Activated CD8-positive, alpha-beta T cell treated with anti-CD3 and anti-CD28 coated beads for 36 hours (primary cell): ENCODE data around the gene TRPC4AP. TPM values are rescaled to one million over a fixed set of nuclear protein-coding genes. Genes with fewer than 3 reads are reported as not detected.

Experiments
- ATAC-seq: fragments of 200-7000 bp; cut with Tn5 transposase; one replicate; pipeline ENCODE4 v1.10.0; 2021; ENCODE audit warnings: mild to moderate bottlenecking, moderate library complexity
- CTCF ChIA-PET: fragments of 350-600 bp; sonication (Branson Sonifier 250); formaldehyde crosslinking; loops from one replicate; lab custom pipeline; 2021; ENCODE audit warnings: antibody characterized with exemption; lab: Charles Lee
- POLR2A ChIA-PET: fragments of 350-600 bp; sonication (Branson Sonifier 250); formaldehyde crosslinking; loops from one replicate; lab custom pipeline; 2021; ENCODE audit warnings: antibody characterized with exemption; lab: Charles Lee
- DNase-seq: peaks from one replicate; pipeline ENCODE4 v3.0.0-alpha.2; 2020
- H3K27ac Mint-ChIP-seq: one replicate; pipeline ENCODE4 v1.8.0; 2021; ENCODE audit warnings: mild to moderate bottlenecking, mixed read lengths
- H3K27me3 Mint-ChIP-seq: one replicate; pipeline ENCODE4 v1.8.0; 2021; ENCODE audit warnings: mixed read lengths
- H3K36me3 Mint-ChIP-seq: one replicate; pipeline ENCODE4 v1.8.0; 2021; ENCODE audit warnings: low read depth, mixed read lengths
- H3K4me1 Mint-ChIP-seq: one replicate; pipeline ENCODE4 v1.8.0; 2021; ENCODE audit warnings: low read depth, mixed read lengths
- H3K4me3 Mint-ChIP-seq: one replicate; pipeline ENCODE4 v1.8.0; 2021; ENCODE audit warnings: mild to moderate bottlenecking, moderate library complexity, mixed read lengths
- H3K9me3 Mint-ChIP-seq: one replicate; pipeline ENCODE4 v1.8.0; 2021; ENCODE audit warnings: mixed read lengths
- CTCF ChIP-seq: fragments of 200-600 bp; IDR thresholded peaks from one replicate; pipeline ENCODE4 v1.8.0; 2022; ENCODE audit warnings: antibody characterized with exemption, mild to moderate bottlenecking
- intact Hi-C: fragments of 100-400 bp; cut with micrococcal nuclease; formaldehyde crosslinking; loops from one replicate; pipeline ENCODE4 v1.10.0; 2022
- total RNA-seq, 2 experiments: library from RNA; stranded (reverse); gene quantifications; one replicate each; pipeline ENCODE4 v1.2.3, GENCODE V29; 2021

Gene TRPC4AP
- total RNA-seq, 2 experiments from 2014 or later: 34.2 to 38.2 TPM

- no peak overlapping the region for H3K4me3 Mint-ChIP-seq
- ChIA-PET POLR2A (no interaction called here), CTCF (interaction anchor here (1.0 kb wide), 1 partner anchor 112 kb away, joined by 3 read pairs; no protein-coding TSS in a partner anchor)
- intact Hi-C loops: no loop called here
- no peaks in the 10 kb centered on the region for H3K9me3 Mint-ChIP-seq
- no peaks in the 10 kb centered on the region for H3K36me3 Mint-ChIP-seq
- no peak for ATAC-seq
- no peak for DNase-seq
- no peak overlapping the region for H3K27ac Mint-ChIP-seq
- peaks cover 6% of the 10 kb centered on the region for H3K27me3 Mint-ChIP-seq
- TF ChIP-seq CTCF: no peak
- no peaks in the 10 kb centered on the region for H3K4me1 Mint-ChIP-seq
These were observed 105.1 kb downstream of the TRPC4AP start for GRCh38 chr20:34987288-34988190.

GRCh38 chr20:34986311-34987287 is 106.0 kb downstream of the TRPC4AP start:
- intact Hi-C loops: no loop called here
- Mint-ChIP-seq H3K27ac (no peak overlapping the region), H3K36me3 (no peaks in the 10 kb centered on the region), H3K4me3 (no peak overlapping the region), H3K9me3 (no peaks in the 10 kb centered on the region), H3K4me1 (no peaks in the 10 kb centered on the region), H3K27me3 (peaks cover 11% of the 10 kb centered on the region)
- ChIA-PET CTCF (interaction anchor here (1.0 kb wide), 1 partner anchor 111 kb away, joined by 3 read pairs; no protein-coding TSS in a partner anchor), POLR2A (no interaction called here)
- DNase-seq (no peak), ATAC-seq (no peak)
- no peak for TF ChIP-seq CTCF

- ChIA-PET POLR2A (no interaction called here), CTCF (interaction anchor here (1.2 kb wide), 1 partner anchor 110 kb away, joined by 3 read pairs; no protein-coding TSS in a partner anchor)
- ATAC-seq (no peak), DNase-seq (no peak)
- intact Hi-C loops: no loop called here
- Mint-ChIP-seq H3K36me3 (no peaks in the 10 kb centered on the region), H3K4me1 (no peaks in the 10 kb centered on the region), H3K9me3 (no peaks in the 10 kb centered on the region), H3K4me3 (no peak overlapping the region), H3K27ac (no peak overlapping the region), H3K27me3 (peaks cover 14% of the 10 kb centered on the region)
- TF ChIP-seq CTCF: no peak
These were observed 106.9 kb downstream of the TRPC4AP start for GRCh38 chr20:34985461-34986310.

- no peaks in the 10 kb centered on the region for H3K9me3 Mint-ChIP-seq
- H3K4me3 Mint-ChIP-seq: no peak overlapping the region
- ATAC-seq (no peak), DNase-seq (no peak)
- H3K27me3 Mint-ChIP-seq: peaks cover 14% of the 10 kb centered on the region
- H3K27ac Mint-ChIP-seq: no peak overlapping the region
- intact Hi-C loops: no loop called here
- ChIA-PET POLR2A (no interaction called here), CTCF (interaction anchor here (1.2 kb wide), 1 partner anchor 109 kb away, joined by 3 read pairs; no protein-coding TSS in a partner anchor)
- no peaks in the 10 kb centered on the region for H3K4me1 Mint-ChIP-seq
- no peak for TF ChIP-seq CTCF
- H3K36me3 Mint-ChIP-seq: no peaks in the 10 kb centered on the region
These were observed 107.8 kb downstream of the TRPC4AP start for GRCh38 chr20:34984756-34985261.
